Measurements from ENCODE around the gene CELA2A. TPM values are rescaled to one million over a fixed set of nuclear protein-coding genes. Genes with fewer than 3 reads are reported as not detected.
"Not testable (repeated sequence)": the region's sequence is repeated elsewhere in the genome, so short reads cannot be mapped to it uniquely, and the experiment has no call there.

CELA2A gene
- total RNA-seq, 1 donor from 2014 or later = not detected

GRCh38 chr1:15484443-15484842, 27.9 kb downstream of the CELA2A start:
- DNase-seq (ENCODE audit: low spot score); H3K27ac Mint-ChIP-seq; H3K9me3 Mint-ChIP-seq; intact Hi-C loops (cut with micrococcal nuclease); H3K4me1 Mint-ChIP-seq (ENCODE audit: low read depth); H3K4me3 Mint-ChIP-seq (ENCODE audit: low read depth); H3K27me3 Mint-ChIP-seq (ENCODE audit: low read depth): not testable (repeated sequence)
- H3K36me3 Mint-ChIP-seq (ENCODE audit: low read depth) = peaks cover 14% of the 10 kb centered on the region

GRCh38 chr1:15485636-15486035, 29.1 kb downstream of the CELA2A start:
- DNase-seq (ENCODE audit: low spot score) = no peak
- intact Hi-C loops (cut with micrococcal nuclease) = no loop called here
- no peak overlapping the region for H3K4me3 Mint-ChIP-seq (ENCODE audit: low read depth)
- H3K36me3 Mint-ChIP-seq (ENCODE audit: low read depth) = peaks cover 21% of the 10 kb centered on the region
- H3K4me1 Mint-ChIP-seq (ENCODE audit: low read depth) = no peaks in the 10 kb centered on the region
- H3K27me3 Mint-ChIP-seq (ENCODE audit: low read depth) = no peaks in the 10 kb centered on the region
- H3K27ac Mint-ChIP-seq = no peak overlapping the region
- no peaks in the 10 kb centered on the region for H3K9me3 Mint-ChIP-seq

- H3K4me3 Mint-ChIP-seq (ENCODE audit: low read depth); H3K27ac Mint-ChIP-seq; H3K27me3 Mint-ChIP-seq (ENCODE audit: low read depth); intact Hi-C loops (cut with micrococcal nuclease); H3K9me3 Mint-ChIP-seq; DNase-seq (ENCODE audit: low spot score): not testable (repeated sequence)
- H3K4me1 Mint-ChIP-seq (ENCODE audit: low read depth) = peaks cover 11% of the 10 kb centered on the region
- H3K36me3 Mint-ChIP-seq (ENCODE audit: low read depth) = peaks cover 28% of the 10 kb centered on the region
These were observed 30.5 kb downstream of the CELA2A start for GRCh38 chr1:15486844-15487610.

GRCh38 chr1:15488371-15488770, 31.8 kb downstream of the CELA2A start:
- DNase-seq (ENCODE audit: low spot score) = no peak
- H3K4me1 Mint-ChIP-seq (ENCODE audit: low read depth) = peaks cover 11% of the 10 kb centered on the region
- no peak overlapping the region for H3K4me3 Mint-ChIP-seq (ENCODE audit: low read depth)
- H3K9me3 Mint-ChIP-seq = no peaks in the 10 kb centered on the region
- H3K27ac Mint-ChIP-seq = no peak overlapping the region
- no peaks in the 10 kb centered on the region for H3K27me3 Mint-ChIP-seq (ENCODE audit: low read depth)
- intact Hi-C loops (cut with micrococcal nuclease) = no loop called here
- H3K36me3 Mint-ChIP-seq (ENCODE audit: low read depth) = peaks cover 32% of the 10 kb centered on the region

GRCh38 chr1:15489052-15489736, 32.7 kb downstream of the CELA2A start:
- intact Hi-C loops (cut with micrococcal nuclease) = no loop called here
- peaks cover 11% of the 10 kb centered on the region for H3K4me1 Mint-ChIP-seq (ENCODE audit: low read depth)
- H3K27me3 Mint-ChIP-seq (ENCODE audit: low read depth) = no peaks in the 10 kb centered on the region
- peak overlapping the region; percentile 38 for H3K27ac Mint-ChIP-seq
- H3K4me3 Mint-ChIP-seq (ENCODE audit: low read depth) = no peak overlapping the region
- H3K9me3 Mint-ChIP-seq = no peaks in the 10 kb centered on the region
- no peak for DNase-seq (ENCODE audit: low spot score)
- peaks cover 32% of the 10 kb centered on the region for H3K36me3 Mint-ChIP-seq (ENCODE audit: low read depth)

- not testable (repeated sequence) for DNase-seq (ENCODE audit: low spot score); H3K27me3 Mint-ChIP-seq (ENCODE audit: low read depth)
These were observed 34.5 kb downstream of the CELA2A start for GRCh38 chr1:15491010-15491409.

GRCh38 chr1:15492596-15492995, 36.1 kb downstream of the CELA2A start:
- Mint-ChIP-seq H3K9me3 (no peaks in the 10 kb centered on the region), H3K36me3 (ENCODE audit: low read depth) (peaks cover 43% of the 10 kb centered on the region), H3K4me1 (ENCODE audit: low read depth) (peaks cover 11% of the 10 kb centered on the region), H3K27ac (no peak overlapping the region), H3K4me3 (ENCODE audit: low read depth) (no peak overlapping the region), H3K27me3 (ENCODE audit: low read depth) (no peaks in the 10 kb centered on the region)
- DNase-seq (ENCODE audit: low spot score) = no peak
- intact Hi-C loops (cut with micrococcal nuclease) = no loop called here

More at GRCh38 chr1:15491010-15491409, 34.5 kb downstream of the CELA2A start:
- H3K9me3 Mint-ChIP-seq; H3K4me3 Mint-ChIP-seq (ENCODE audit: low read depth); H3K27ac Mint-ChIP-seq; intact Hi-C loops (cut with micrococcal nuclease): not testable (repeated sequence)
- peaks cover 11% of the 10 kb centered on the region for H3K4me1 Mint-ChIP-seq (ENCODE audit: low read depth)
- H3K36me3 Mint-ChIP-seq (ENCODE audit: low read depth) = peaks cover 38% of the 10 kb centered on the region

- intact Hi-C loops (cut with micrococcal nuclease) = no loop called here
- H3K27ac Mint-ChIP-seq = no peak overlapping the region
- DNase-seq (ENCODE audit: low spot score) = no peak
- no peaks in the 10 kb centered on the region for H3K27me3 Mint-ChIP-seq (ENCODE audit: low read depth)
- H3K9me3 Mint-ChIP-seq = no peaks in the 10 kb centered on the region
- peaks cover 47% of the 10 kb centered on the region for H3K36me3 Mint-ChIP-seq (ENCODE audit: low read depth)
- H3K4me3 Mint-ChIP-seq (ENCODE audit: low read depth) = no peak overlapping the region
- peaks cover 11% of the 10 kb centered on the region for H3K4me1 Mint-ChIP-seq (ENCODE audit: low read depth)
These were observed 37.4 kb downstream of the CELA2A start for GRCh38 chr1:15493869-15494390.

GRCh38 chr1:15500184-15501178, 43.9 kb downstream of the CELA2A start:
- Mint-ChIP-seq H3K4me1 (ENCODE audit: low read depth) (no peaks in the 10 kb centered on the region), H3K27ac (no peak overlapping the region), H3K27me3 (ENCODE audit: low read depth) (no peaks in the 10 kb centered on the region), H3K4me3 (ENCODE audit: low read depth) (no peak overlapping the region), H3K9me3 (no peaks in the 10 kb centered on the region), H3K36me3 (ENCODE audit: low read depth) (peaks cover 36% of the 10 kb centered on the region)
- DNase-seq (ENCODE audit: low spot score) = no peak
- intact Hi-C loops (cut with micrococcal nuclease) = no loop called here

GRCh38 chr1:15501208-15502032, 44.9 kb downstream of the CELA2A start:
- DNase-seq (ENCODE audit: low spot score) = no peak
- H3K36me3 Mint-ChIP-seq (ENCODE audit: low read depth) = peaks cover 26% of the 10 kb centered on the region
- no peak overlapping the region for H3K4me3 Mint-ChIP-seq (ENCODE audit: low read depth)
- intact Hi-C loops (cut with micrococcal nuclease) = no loop called here
- H3K9me3 Mint-ChIP-seq = no peaks in the 10 kb centered on the region
- no peak overlapping the region for H3K27ac Mint-ChIP-seq
- no peaks in the 10 kb centered on the region for H3K4me1 Mint-ChIP-seq (ENCODE audit: low read depth)
- H3K27me3 Mint-ChIP-seq (ENCODE audit: low read depth) = no peaks in the 10 kb centered on the region

GRCh38 chr1:15504436-15504835, 47.9 kb downstream of the CELA2A start:
- no peak overlapping the region for H3K27ac Mint-ChIP-seq
- H3K9me3 Mint-ChIP-seq = no peaks in the 10 kb centered on the region
- intact Hi-C loops (cut with micrococcal nuclease) = no loop called here
- H3K4me1 Mint-ChIP-seq (ENCODE audit: low read depth) = no peaks in the 10 kb centered on the region
- DNase-seq (ENCODE audit: low spot score) = no peak
- no peak overlapping the region for H3K4me3 Mint-ChIP-seq (ENCODE audit: low read depth)
- peaks cover 15% of the 10 kb centered on the region for H3K36me3 Mint-ChIP-seq (ENCODE audit: low read depth)
- H3K27me3 Mint-ChIP-seq (ENCODE audit: low read depth) = no peaks in the 10 kb centered on the region

- H3K36me3 Mint-ChIP-seq (ENCODE audit: low read depth) = peaks cover 15% of the 10 kb centered on the region
- no peaks in the 10 kb centered on the region for H3K27me3 Mint-ChIP-seq (ENCODE audit: low read depth)
- intact Hi-C loops (cut with micrococcal nuclease) = no loop called here
- H3K9me3 Mint-ChIP-seq = no peaks in the 10 kb centered on the region
- H3K4me1 Mint-ChIP-seq (ENCODE audit: low read depth) = peaks cover 2% of the 10 kb centered on the region
- H3K4me3 Mint-ChIP-seq (ENCODE audit: low read depth) = no peak overlapping the region
- DNase-seq (ENCODE audit: low spot score) = no peak
- H3K27ac Mint-ChIP-seq = no peak overlapping the region
These were observed 50.3 kb downstream of the CELA2A start for GRCh38 chr1:15506831-15507230.

Measured in activated T-helper 2 cell treated with anti-CD3 and anti-CD28 coated beads, Interferon-gamma antibody, Interleukin-2, Interleukin-4, amounts not matched to agents 10 μg/mL and 5 μg/mL and 100 μg/mL, durations not matched to agents 14 hours and 24 hours and 36 hours (primary cell).